Right atrium auricular region (tissue), 2 donors: Measurements from ENCODE around the gene APBA1. TPM values are rescaled to one million over a fixed set of nuclear protein-coding genes. Genes with fewer than 3 reads are reported as not detected.

ENCODE experiments used
- DNase-seq: peaks from one replicate; pipeline ENCODE4 v3.0.0-alpha.2; 2019; ENCODE audit warnings: low spot score
- H3K27ac ChIP-seq, 2 donors: fragments of 200-600 bp; sonication (generic); 1 replicate in 1 of 2; 2 replicates in 1 of 2; pipeline ENCODE4 v1.5.1; 2016 to 2019
- H3K27me3 ChIP-seq, 2 donors: fragments of 200-600 bp; sonication (generic); one replicate each; pipeline versions ENCODE4 v1.5.1 to v1.6.0; 2017 to 2019
- H3K36me3 ChIP-seq: fragments of 200-600 bp; sonication (generic); one replicate; pipeline ENCODE4 v1.5.1; 2016
- H3K4me1 ChIP-seq, 2 donors: fragments of 200-600 bp; sonication (generic); one replicate each; pipeline versions ENCODE4 v1.5.1 to v1.6.0; 2017 to 2019
- H3K4me3 ChIP-seq, 2 donors: fragments of 200-600 bp; sonication (generic); 1 replicate in 1 of 2; 2 replicates in 1 of 2; pipeline ENCODE4 v1.5.1; 2017 to 2019; ENCODE audit warnings: mild to moderate bottlenecking in 1 of 2, moderate library complexity in 1 of 2
- H3K9me3 ChIP-seq, 2 donors: fragments of 200-600 bp; sonication (generic); one replicate each; pipeline ENCODE4 v1.5.1; 2019
- total RNA-seq, 2 donors: library from RNA; depleted of rRNA; stranded (reverse); fragments of >200 nt; gene quantifications; one replicate each; pipeline ENCODE4 v1.1.0, GENCODE V29; 2016
- TF ChIP-seq, protein P1 (sequence below), 2 donors: fragments of 200-600 bp; sonication (generic); IDR thresholded peaks; one replicate each; pipeline ENCODE4 v1.5.1; 2019; ENCODE audit warnings: antibody characterized with exemption in 2 of 2

Gene APBA1
- total RNA-seq, 2 donors from 2014 or later, result 5.6 to 12.1 TPM

DNA sequence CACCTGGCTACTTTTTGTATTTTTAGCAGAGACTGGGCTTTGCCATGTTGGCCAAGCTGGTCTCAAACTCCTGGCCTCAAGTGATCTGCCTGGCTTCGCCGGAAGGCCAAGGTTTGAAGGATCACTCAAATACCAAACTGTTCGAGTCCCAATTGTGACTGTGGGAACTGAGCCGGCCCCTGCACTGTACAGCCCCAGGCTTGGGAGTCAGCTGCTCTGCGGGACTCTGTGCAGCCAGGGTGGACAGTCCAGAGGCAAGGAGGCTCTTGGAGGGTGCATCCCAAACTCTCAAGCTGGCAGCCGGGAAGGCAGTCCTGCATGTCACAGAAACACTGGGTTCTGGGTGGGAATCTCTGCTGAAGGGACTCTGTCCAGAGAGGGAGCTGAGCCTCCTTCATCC is 238.2 kb downstream of the APBA1 start:
- H3K27me3 ChIP-seq, result no peaks in the 10 kb centered on the region
- TF ChIP-seq, protein P1, sequence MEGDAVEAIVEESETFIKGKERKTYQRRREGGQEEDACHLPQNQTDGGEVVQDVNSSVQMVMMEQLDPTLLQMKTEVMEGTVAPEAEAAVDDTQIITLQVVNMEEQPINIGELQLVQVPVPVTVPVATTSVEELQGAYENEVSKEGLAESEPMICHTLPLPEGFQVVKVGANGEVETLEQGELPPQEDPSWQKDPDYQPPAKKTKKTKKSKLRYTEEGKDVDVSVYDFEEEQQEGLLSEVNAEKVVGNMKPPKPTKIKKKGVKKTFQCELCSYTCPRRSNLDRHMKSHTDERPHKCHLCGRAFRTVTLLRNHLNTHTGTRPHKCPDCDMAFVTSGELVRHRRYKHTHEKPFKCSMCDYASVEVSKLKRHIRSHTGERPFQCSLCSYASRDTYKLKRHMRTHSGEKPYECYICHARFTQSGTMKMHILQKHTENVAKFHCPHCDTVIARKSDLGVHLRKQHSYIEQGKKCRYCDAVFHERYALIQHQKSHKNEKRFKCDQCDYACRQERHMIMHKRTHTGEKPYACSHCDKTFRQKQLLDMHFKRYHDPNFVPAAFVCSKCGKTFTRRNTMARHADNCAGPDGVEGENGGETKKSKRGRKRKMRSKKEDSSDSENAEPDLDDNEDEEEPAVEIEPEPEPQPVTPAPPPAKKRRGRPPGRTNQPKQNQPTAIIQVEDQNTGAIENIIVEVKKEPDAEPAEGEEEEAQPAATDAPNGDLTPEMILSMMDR (IDR thresholded peaks at IDR 0.05), result no peak
- H3K27ac ChIP-seq, result no peak overlapping the region
- no peaks in the 10 kb centered on the region for H3K9me3 ChIP-seq
- no peaks in the 10 kb centered on the region for H3K4me1 ChIP-seq
- DNase-seq, result no peak
- no peak overlapping the region for H3K4me3 ChIP-seq
- no peaks in the 10 kb centered on the region for H3K36me3 ChIP-seq

DNA sequence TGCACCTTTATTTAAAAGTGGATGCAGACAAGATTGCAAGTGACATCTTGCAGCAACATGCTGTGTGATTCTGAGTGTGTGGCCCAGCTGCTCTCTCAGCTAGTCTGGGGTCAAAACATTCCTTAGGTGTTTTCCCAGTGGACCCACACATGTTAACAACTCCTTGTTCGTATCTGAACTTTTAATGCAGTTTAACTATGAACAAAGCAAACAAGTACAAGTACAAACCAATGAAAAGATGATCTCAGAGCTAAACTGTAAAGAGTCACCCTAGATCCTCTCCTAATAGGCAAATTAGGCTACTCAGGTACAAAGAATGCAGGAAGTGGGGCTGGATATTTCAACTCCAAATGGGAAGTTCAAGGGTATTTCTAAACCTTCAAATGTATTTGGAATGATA is 238.8 kb downstream of the APBA1 start:
- no peaks in the 10 kb centered on the region for H3K36me3 ChIP-seq
- no peak overlapping the region for H3K27ac ChIP-seq
- no peaks in the 10 kb centered on the region for H3K9me3 ChIP-seq
- no peak overlapping the region for H3K4me3 ChIP-seq
- H3K4me1 ChIP-seq, result no peaks in the 10 kb centered on the region
- DNase-seq, result no peak
- H3K27me3 ChIP-seq, result no peaks in the 10 kb centered on the region
- TF ChIP-seq, protein P1 (IDR thresholded peaks at IDR 0.05), result no peak

DNA sequence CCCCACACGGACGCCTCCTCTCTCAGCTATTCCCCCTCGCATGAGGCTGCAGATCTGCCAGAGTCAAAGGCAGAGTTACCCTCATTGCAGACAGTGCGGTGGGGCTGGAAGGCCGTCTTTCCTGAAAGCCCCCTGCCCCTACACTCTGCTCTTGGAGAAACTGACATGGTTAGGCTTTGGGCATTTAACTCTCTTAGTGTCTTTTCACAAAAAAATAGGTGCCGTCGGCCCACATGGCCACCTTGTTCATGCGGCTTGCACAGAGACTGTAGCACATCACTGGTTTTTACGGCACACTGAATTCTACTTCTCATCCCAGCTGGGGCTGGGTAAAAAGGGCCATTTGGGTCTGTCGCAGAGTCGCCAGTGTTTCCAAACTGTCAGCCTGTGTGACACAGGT is 239.5 kb downstream of the APBA1 start:
- H3K36me3 ChIP-seq, result no peaks in the 10 kb centered on the region
- no peaks in the 10 kb centered on the region for H3K4me1 ChIP-seq
- DNase-seq, result no peak
- TF ChIP-seq, protein P1 (IDR thresholded peaks at IDR 0.05), result no peak
- no peak overlapping the region for H3K4me3 ChIP-seq
- no peak overlapping the region for H3K27ac ChIP-seq
- H3K27me3 ChIP-seq, result no peaks in the 10 kb centered on the region
- H3K9me3 ChIP-seq, result no peaks in the 10 kb centered on the region

DNA sequence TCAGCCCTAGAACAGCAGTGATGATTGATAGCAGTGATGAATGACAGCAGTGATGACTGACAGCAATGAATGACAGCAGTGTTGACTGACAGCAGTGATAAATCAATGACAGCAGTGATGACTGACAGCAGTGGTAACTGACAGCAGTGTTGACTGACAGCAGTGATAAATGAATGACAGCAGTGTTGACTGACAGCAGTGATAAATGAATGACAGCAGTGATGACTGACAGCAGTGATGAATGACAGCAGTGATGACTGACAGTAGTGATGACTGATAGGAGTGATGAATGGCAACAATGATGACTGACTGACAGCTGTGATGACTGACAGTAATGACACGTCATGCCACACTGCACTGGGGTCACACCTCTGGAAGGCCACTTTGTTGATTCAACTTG is 240.4 kb downstream of the APBA1 start:
- no peaks in the 10 kb centered on the region for H3K4me1 ChIP-seq
- H3K4me3 ChIP-seq, result no peak overlapping the region
- H3K9me3 ChIP-seq, result no peaks in the 10 kb centered on the region
- no peak for DNase-seq
- TF ChIP-seq, protein P1 (IDR thresholded peaks at IDR 0.05), result no peak
- H3K27ac ChIP-seq, result no peak overlapping the region
- H3K27me3 ChIP-seq, result no peaks in the 10 kb centered on the region
- no peaks in the 10 kb centered on the region for H3K36me3 ChIP-seq

DNA sequence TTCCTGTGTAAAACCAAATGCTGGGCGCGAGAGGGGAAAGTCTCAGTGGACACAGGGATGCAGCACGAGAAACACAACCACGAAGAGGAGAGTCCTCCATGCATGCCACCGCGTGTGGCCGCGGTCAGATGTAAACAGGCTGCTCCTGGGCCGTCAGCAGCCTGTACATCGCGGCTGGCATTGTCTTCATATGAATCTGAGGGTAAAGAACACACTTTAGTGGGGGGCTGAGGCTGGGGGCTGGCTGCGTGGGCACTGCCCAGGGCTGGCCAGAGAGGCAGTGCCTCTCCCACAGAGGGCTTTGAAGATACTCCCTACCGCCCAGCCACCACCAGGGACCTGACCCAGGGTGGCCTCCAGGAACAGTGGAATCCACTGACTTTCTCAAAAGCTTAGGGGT is 241.0 kb downstream of the APBA1 start:
- TF ChIP-seq, protein P1 (IDR thresholded peaks at IDR 0.05), result no peak
- Histone ChIP-seq H3K4me3 (no peak overlapping the region), H3K27me3 (no peaks in the 10 kb centered on the region), H3K4me1 (no peaks in the 10 kb centered on the region), H3K9me3 (no peaks in the 10 kb centered on the region), H3K27ac (no peak overlapping the region), H3K36me3 (no peaks in the 10 kb centered on the region)
- DNase-seq, result no peak

DNA sequence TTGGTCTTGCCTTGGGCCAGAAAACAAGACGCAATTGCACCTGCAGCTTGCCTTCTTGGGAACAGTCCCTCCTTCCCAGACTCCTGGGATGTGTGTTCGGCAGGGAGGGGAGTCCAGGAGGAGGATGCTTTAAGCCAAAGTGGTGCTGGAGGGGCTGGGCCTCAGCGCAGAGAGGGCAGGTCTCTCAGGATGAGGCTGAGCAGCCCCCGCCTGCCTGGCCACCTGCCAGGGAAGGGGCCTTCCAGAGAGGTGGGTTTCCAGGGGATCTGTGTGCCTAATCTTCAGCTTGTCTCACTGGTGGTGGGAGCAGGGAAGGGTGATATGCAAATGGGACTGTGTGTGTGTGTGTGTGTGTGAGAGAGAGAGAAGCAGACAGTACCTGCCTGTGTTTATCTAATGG is 242.0 kb downstream of the APBA1 start:
- Histone ChIP-seq H3K4me1 (no peaks in the 10 kb centered on the region), H3K9me3 (no peaks in the 10 kb centered on the region), H3K4me3 (no peak overlapping the region), H3K36me3 (no peaks in the 10 kb centered on the region), H3K27ac (no peak overlapping the region), H3K27me3 (no peaks in the 10 kb centered on the region)
- no peak for DNase-seq
- TF ChIP-seq, protein P1 (IDR thresholded peaks at IDR 0.05), result no peak
